ENCODE results near the gene PEX11B. TPM values are rescaled to one million over a fixed set of nuclear protein-coding genes. Genes with fewer than 3 reads are reported as not detected.

PEX11B gene
- polyA plus RNA-seq, 3 donors, result 12.0 to 38.2 (median 37.9) TPM

GRCh38 chr1:145879775-145880174, 38.7 kb downstream of the PEX11B start:
- Histone ChIP-seq H3K27me3 (ENCODE audit: control insufficient read depth in 2 of 2, insufficient read depth in 2 of 2, low read length in 2 of 2) (peaks cover 0 to 7% of the 10 kb centered on the region in 2 donors), H3K27ac (ENCODE audit: low read depth in 1 of 2, low read length in 2 of 2) (no peak overlapping the region), H3K36me3 (replicated peaks in 1 of 2; ENCODE audit: control insufficient read depth in 1 of 2, insufficient read depth in 2 of 2, low read length in 2 of 2) (no peaks in the 10 kb centered on the region), H3K9ac (ENCODE audit: insufficient read depth, low read length, poor library complexity, severe bottlenecking) (no peak overlapping the region), H3K4me2 (replicated peaks; ENCODE audit: extremely low read depth, low read length, poor library complexity, severe bottlenecking) (no peak overlapping the region), H3K79me2 (ENCODE audit: insufficient read depth, low read length) (no peaks in the 10 kb centered on the region), H3K4me3 (replicated peaks in 1 of 3; ENCODE audit: low read depth in 2 of 3, low read length in 3 of 3) (no peak overlapping the region), H2AFZ (ENCODE audit: insufficient read depth, low read depth, low read length, poor library complexity, severe bottlenecking) (no peak overlapping the region), H3K4me1 (ENCODE audit: control insufficient read depth in 1 of 2, insufficient read depth in 2 of 2, low read length in 2 of 2) (no peaks in the 10 kb centered on the region), H3K9me3 (replicated peaks in 1 of 2; ENCODE audit: control insufficient read depth in 1 of 2, insufficient read depth in 1 of 2, low read length in 2 of 2) (no peaks in the 10 kb centered on the region), H4K20me1 (ENCODE audit: insufficient read depth, low read length) (no peaks in the 10 kb centered on the region)
- no peak for DNase-seq
- H3K27me3 Mint-ChIP-seq (ENCODE audit: low read depth in 3 of 3), result peaks cover 3 to 14% (median 6%) of the 10 kb centered on the region in 3 donors
- no peak for TF ChIP-seq CTCF (IDR thresholded peaks at IDR 0.05)
- no peaks in the 10 kb centered on the region for H3K36me3 Mint-ChIP-seq
- H3K4me1 Mint-ChIP-seq, result peaks cover 8% of the 10 kb centered on the region
- peaks cover 0 to 3% (median 0%) of the 10 kb centered on the region in 7 donors for H3K9me3 Mint-ChIP-seq
- intact Hi-C loops (cut with micrococcal nuclease), result no loop called here
- H3K27ac Mint-ChIP-seq, result no peak overlapping the region
- WGBS (ENCODE audit: insufficient coverage), result 100% methylated on average over 1 of the region's 5 CpGs
- no peak overlapping the region for H3K4me3 Mint-ChIP-seq

- intact Hi-C loops (cut with micrococcal nuclease), result no loop called here
- Mint-ChIP-seq H3K36me3 (no peaks in the 10 kb centered on the region), H3K9me3 (peaks cover 0 to 3% (median 0%) of the 10 kb centered on the region in 7 donors), H3K4me3 (no peak overlapping the region), H3K4me1 (peaks cover 8% of the 10 kb centered on the region), H3K27ac (no peak overlapping the region), H3K27me3 (ENCODE audit: low read depth in 3 of 3) (peaks cover 0 to 9% (median 3%) of the 10 kb centered on the region in 3 donors)
- no peaks in the 10 kb centered on the region for H3K36me3 ChIP-seq (replicated peaks in 1 of 2; ENCODE audit: control insufficient read depth in 1 of 2, insufficient read depth in 2 of 2, low read length in 2 of 2)
- 100% methylated on average over 1 of the region's 2 CpGs for WGBS (ENCODE audit: insufficient coverage)
- DNase-seq, result no peak
- H3K9ac ChIP-seq (ENCODE audit: insufficient read depth, low read length, poor library complexity, severe bottlenecking), result no peak overlapping the region
- H3K4me2 ChIP-seq (replicated peaks; ENCODE audit: extremely low read depth, low read length, poor library complexity, severe bottlenecking), result no peak overlapping the region
- TF ChIP-seq CTCF (IDR thresholded peaks at IDR 0.05), result no peak
- H3K27ac ChIP-seq (ENCODE audit: low read depth in 1 of 2, low read length in 2 of 2), result no peak overlapping the region
- H3K79me2 ChIP-seq (ENCODE audit: insufficient read depth, low read length), result no peaks in the 10 kb centered on the region
- H4K20me1 ChIP-seq (ENCODE audit: insufficient read depth, low read length), result no peaks in the 10 kb centered on the region
- no peaks in the 10 kb centered on the region for H3K9me3 ChIP-seq (replicated peaks in 1 of 2; ENCODE audit: control insufficient read depth in 1 of 2, insufficient read depth in 1 of 2, low read length in 2 of 2)
- H3K27me3 ChIP-seq (ENCODE audit: control insufficient read depth in 2 of 2, insufficient read depth in 2 of 2, low read length in 2 of 2), result no peaks in the 10 kb centered on the region
- H3K4me1 ChIP-seq (ENCODE audit: control insufficient read depth in 1 of 2, insufficient read depth in 2 of 2, low read length in 2 of 2), result no peaks in the 10 kb centered on the region
- no peak overlapping the region for H3K4me3 ChIP-seq (replicated peaks in 1 of 3; ENCODE audit: low read depth in 2 of 3, low read length in 3 of 3)
- H2AFZ ChIP-seq (ENCODE audit: insufficient read depth, low read depth, low read length, poor library complexity, severe bottlenecking), result no peak overlapping the region
Observed at GRCh38 chr1:145878724-145879123, 39.8 kb downstream of the PEX11B start.

All from CD14-positive monocyte (primary cell).